WTC11 (cell line): ENCODE results near the gene SERPINA4. TPM values are rescaled to one million over a fixed set of nuclear protein-coding genes. Genes with fewer than 3 reads are reported as not detected.

Experiments
- ATAC-seq: fragments of 200-7000 bp; cut with Tn5 transposase; 2 replicates; pipeline ENCODE4 v1.10.0; 2021; ENCODE audit warnings: mild to moderate bottlenecking, moderate library complexity
- CTCF ChIA-PET: fragments of 300-600 bp; sonication (Branson Sonifier 250); formaldehyde crosslinking; loops from one replicate; lab custom pipeline; 2021; ENCODE audit warnings: antibody characterized with exemption; lab: Charles Lee
- POLR2A ChIA-PET: fragments of 350-600 bp; sonication (Branson Sonifier 250); formaldehyde crosslinking; loops from one replicate; lab custom pipeline; 2021; ENCODE audit warnings: antibody characterized with exemption; lab: Charles Lee
- DNase-seq: peaks from one replicate; pipeline ENCODE4 v3.0.0; 2021; ENCODE audit warnings: low spot score
- H3K27ac Mint-ChIP-seq: 2 replicates; pipeline ENCODE4 v1.8.0; 2021; ENCODE audit warnings: mixed read lengths
- H3K27me3 Mint-ChIP-seq: 2 replicates; pipeline ENCODE4 v1.8.0; 2021; ENCODE audit warnings: low read depth, mild to moderate bottlenecking, moderate library complexity, mixed read lengths
- H3K36me3 Mint-ChIP-seq: 2 replicates; pipeline ENCODE4 v1.8.0; 2021; ENCODE audit warnings: mixed read lengths
- H3K4me1 Mint-ChIP-seq: 2 replicates; pipeline ENCODE4 v1.8.0; 2022; ENCODE audit warnings: mixed read lengths
- H3K4me3 Mint-ChIP-seq: 2 replicates; pipeline ENCODE4 v1.8.0; 2021; ENCODE audit warnings: mild to moderate bottlenecking, moderate library complexity, mixed read lengths
- H3K9me3 Mint-ChIP-seq: 2 replicates; pipeline ENCODE4 v1.8.0; 2021; ENCODE audit warnings: mixed read lengths
- GRHL2 ChIP-seq: fragments of 250-450 bp; sonication (Bioruptor Pico); IDR thresholded peaks from 2 replicates; pipeline ENCODE4 v1.8.0; 2022; ENCODE audit warnings: mild to moderate bottlenecking, moderate library complexity; ENCODE audit not compliant: insufficient replicate concordance, severe bottlenecking
- GTF2I ChIP-seq: fragments of 250-450 bp; sonication (Bioruptor Pico); conservative IDR thresholded peaks from 2 replicates; pipeline ENCODE4 v1.4.0; 2021; ENCODE audit warnings: mild to moderate bottlenecking
- JAZF1 ChIP-seq: fragments of 250-450 bp; sonication (Bioruptor Pico); IDR thresholded peaks from 2 replicates; pipeline ENCODE4 v1.9.0; 2021; ENCODE audit warnings: moderate library complexity, mild to moderate bottlenecking, inconsistent platforms
- JUN ChIP-seq: sonication (generic); formaldehyde crosslinking; IDR thresholded peaks from 2 replicates; pipeline ENCODE4 v1.8.0; 2023; ENCODE audit warnings: mild to moderate bottlenecking, missing genetic modification reagents
- NFYB ChIP-seq: sonication (generic); formaldehyde crosslinking; conservative IDR thresholded peaks from 2 replicates; pipeline ENCODE4 v1.8.0; 2022; ENCODE audit warnings: low read depth, missing genetic modification reagents
- SMAD4 ChIP-seq: sonication (generic); formaldehyde crosslinking; IDR thresholded peaks from 2 replicates; pipeline ENCODE4 v1.8.0; 2022; ENCODE audit warnings: mild to moderate bottlenecking, missing genetic modification reagents
- TCF7 ChIP-seq: sonication (generic); formaldehyde crosslinking; IDR thresholded peaks from 2 replicates; pipeline ENCODE4 v1.8.0; 2022; ENCODE audit warnings: mild to moderate bottlenecking, low read depth, missing genetic modification reagents, moderate library complexity
- TP53 ChIP-seq: sonication (generic); formaldehyde crosslinking; IDR thresholded peaks from 2 replicates; pipeline ENCODE4 v1.8.1; 2023; ENCODE audit warnings: mild to moderate bottlenecking, missing genetic modification reagents
- ZNF219 ChIP-seq: sonication (generic); formaldehyde crosslinking; IDR thresholded peaks from 2 replicates; pipeline ENCODE4 v1.8.0; 2023; ENCODE audit warnings: missing genetic modification reagents, mild to moderate bottlenecking, borderline replicate concordance
- ZNF232 ChIP-seq: sonication (generic); formaldehyde crosslinking; IDR thresholded peaks from 2 replicates; pipeline ENCODE4 v1.8.0; 2022; ENCODE audit warnings: mild to moderate bottlenecking, missing genetic modification reagents
- ZNF423 ChIP-seq: fragments of 250-450 bp; sonication (Bioruptor Pico); IDR thresholded peaks from 2 replicates; pipeline ENCODE4 v2.1.2; 2022; ENCODE audit warnings: mild to moderate bottlenecking, moderate library complexity
- total RNA-seq: library from RNA; stranded (reverse); gene quantifications from 3 replicates; pipeline ENCODE4 v1.2.3, GENCODE V29; 2021
- TF ChIP-seq, protein P1 (sequence below): sonication (generic); formaldehyde crosslinking; IDR thresholded peaks from 2 replicates; pipeline ENCODE4 v1.8.0; 2023; ENCODE audit warnings: missing genetic modification reagents, mild to moderate bottlenecking, borderline replicate concordance
- TF ChIP-seq, protein P2 (sequence below): sonication (generic); formaldehyde crosslinking; IDR thresholded peaks from 2 replicates; pipeline ENCODE4 v1.8.0; 2023; ENCODE audit warnings: missing genetic modification reagents
- TF ChIP-seq, protein P3 (sequence below): fragments of 250-450 bp; sonication (Bioruptor Pico); conservative IDR thresholded peaks from 2 replicates; pipeline ENCODE4 v1.9.0; 2021; ENCODE audit warnings: mild to moderate bottlenecking

Gene SERPINA4
- total RNA-seq, 1 experiment from 2014 or later = not detected

DNA sequence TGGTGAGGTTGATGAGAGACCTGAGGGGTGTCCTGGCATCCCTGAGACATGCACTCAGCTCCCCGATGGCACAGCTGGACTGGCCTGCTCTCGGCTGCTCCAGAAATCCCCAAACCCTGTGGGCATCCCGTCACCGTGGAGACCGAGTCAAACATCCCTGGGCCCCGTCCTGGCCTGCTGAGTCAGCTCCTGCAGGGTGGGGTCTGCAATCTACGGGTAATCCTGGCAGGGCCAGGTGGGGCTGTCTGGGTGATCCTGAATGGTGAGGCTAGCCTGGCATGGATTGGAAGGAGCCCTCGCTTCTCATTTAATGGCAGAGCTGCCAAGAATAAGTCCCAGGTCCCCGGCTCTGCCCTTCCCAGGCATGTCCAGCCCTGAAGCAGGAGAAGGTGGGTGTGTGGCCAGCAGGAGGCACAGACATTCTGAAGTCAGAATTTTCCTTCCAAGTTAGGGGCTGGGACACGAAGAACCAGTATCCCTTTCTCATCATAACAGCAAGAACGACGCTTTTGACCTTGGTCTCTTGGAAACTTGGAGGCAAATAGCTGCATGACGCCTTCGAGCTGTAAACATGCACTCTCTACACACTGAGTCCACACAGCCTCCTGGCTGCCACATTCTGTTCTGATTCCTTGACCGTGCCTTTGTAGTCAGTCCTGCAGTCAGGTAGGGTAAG, 17.7 kb upstream of the SERPINA4 start:
- Mint-ChIP-seq H3K4me3 (no peak overlapping the region), H3K36me3 (no peaks in the 10 kb centered on the region), H3K9me3 (no peaks in the 10 kb centered on the region), H3K27ac (no peak overlapping the region), H3K27me3 (no peaks in the 10 kb centered on the region; the same call in 1 of the 2 replicates), H3K4me1 (peaks cover 33% of the 10 kb centered on the region)
- CTCF ChIA-PET = interaction anchor here (0.8 to 4.6 kb wide), 3 partner anchors 57 to 120 kb away, joined by 3 to 38 read pairs (median 4); no protein-coding TSS in a partner anchor
- TF ChIP-seq ZNF232 (CRISPR knock-in tag) (no peak), ZNF423 (CRISPR knock-in tag) (no peak)
- TF ChIP-seq, protein P1, sequence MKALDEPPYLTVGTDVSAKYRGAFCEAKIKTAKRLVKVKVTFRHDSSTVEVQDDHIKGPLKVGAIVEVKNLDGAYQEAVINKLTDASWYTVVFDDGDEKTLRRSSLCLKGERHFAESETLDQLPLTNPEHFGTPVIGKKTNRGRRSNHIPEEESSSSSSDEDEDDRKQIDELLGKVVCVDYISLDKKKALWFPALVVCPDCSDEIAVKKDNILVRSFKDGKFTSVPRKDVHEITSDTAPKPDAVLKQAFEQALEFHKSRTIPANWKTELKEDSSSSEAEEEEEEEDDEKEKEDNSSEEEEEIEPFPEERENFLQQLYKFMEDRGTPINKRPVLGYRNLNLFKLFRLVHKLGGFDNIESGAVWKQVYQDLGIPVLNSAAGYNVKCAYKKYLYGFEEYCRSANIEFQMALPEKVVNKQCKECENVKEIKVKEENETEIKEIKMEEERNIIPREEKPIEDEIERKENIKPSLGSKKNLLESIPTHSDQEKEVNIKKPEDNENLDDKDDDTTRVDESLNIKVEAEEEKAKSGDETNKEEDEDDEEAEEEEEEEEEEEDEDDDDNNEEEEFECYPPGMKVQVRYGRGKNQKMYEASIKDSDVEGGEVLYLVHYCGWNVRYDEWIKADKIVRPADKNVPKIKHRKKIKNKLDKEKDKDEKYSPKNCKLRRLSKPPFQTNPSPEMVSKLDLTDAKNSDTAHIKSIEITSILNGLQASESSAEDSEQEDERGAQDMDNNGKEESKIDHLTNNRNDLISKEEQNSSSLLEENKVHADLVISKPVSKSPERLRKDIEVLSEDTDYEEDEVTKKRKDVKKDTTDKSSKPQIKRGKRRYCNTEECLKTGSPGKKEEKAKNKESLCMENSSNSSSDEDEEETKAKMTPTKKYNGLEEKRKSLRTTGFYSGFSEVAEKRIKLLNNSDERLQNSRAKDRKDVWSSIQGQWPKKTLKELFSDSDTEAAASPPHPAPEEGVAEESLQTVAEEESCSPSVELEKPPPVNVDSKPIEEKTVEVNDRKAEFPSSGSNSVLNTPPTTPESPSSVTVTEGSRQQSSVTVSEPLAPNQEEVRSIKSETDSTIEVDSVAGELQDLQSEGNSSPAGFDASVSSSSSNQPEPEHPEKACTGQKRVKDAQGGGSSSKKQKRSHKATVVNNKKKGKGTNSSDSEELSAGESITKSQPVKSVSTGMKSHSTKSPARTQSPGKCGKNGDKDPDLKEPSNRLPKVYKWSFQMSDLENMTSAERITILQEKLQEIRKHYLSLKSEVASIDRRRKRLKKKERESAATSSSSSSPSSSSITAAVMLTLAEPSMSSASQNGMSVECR = no peak
- POLR2A ChIA-PET = no interaction called here
- no peak; the same call in none of the 2 replicates for ATAC-seq
- no peak for DNase-seq

DNA sequence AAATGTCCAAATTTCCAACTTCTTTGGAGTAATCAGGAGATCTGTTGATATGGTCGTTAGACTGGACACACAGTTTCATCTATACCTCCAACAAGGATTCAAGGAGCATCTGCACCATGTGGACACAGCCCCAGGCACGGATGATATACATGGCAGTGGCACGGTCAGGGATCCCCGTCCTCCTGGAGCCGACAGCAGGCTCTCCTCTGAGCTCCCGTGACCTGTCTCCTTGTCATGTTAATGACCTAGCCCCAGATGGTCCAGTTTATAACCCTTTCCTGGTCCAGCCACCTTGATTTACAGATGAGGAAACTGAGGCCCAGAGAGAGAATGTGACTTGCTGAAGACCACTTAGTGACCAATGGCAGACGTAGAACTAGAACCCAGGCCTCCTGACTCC, 16.5 kb upstream of the SERPINA4 start:
- no peaks in the 10 kb centered on the region; the same call in 1 of the 2 replicates for H3K27me3 Mint-ChIP-seq
- ATAC-seq (peak; percentile 12), DNase-seq (no peak)
- H3K9me3 Mint-ChIP-seq = no peaks in the 10 kb centered on the region
- H3K4me1 Mint-ChIP-seq = peaks cover 38% of the 10 kb centered on the region
- ChIA-PET POLR2A (no interaction called here), CTCF (interaction anchor here (0.7 to 4.6 kb wide), 6 partner anchors 12 to 189 kb away, joined by 3 to 38 read pairs (median 4); partner anchors contain the start of gene SERPINA9)
- H3K27ac Mint-ChIP-seq = no peak overlapping the region
- TF ChIP-seq TP53 (CRISPR knock-in tag) = no peak
- no peak for TF ChIP-seq JAZF1 (CRISPR knock-in tag)
- no peak for TF ChIP-seq NFYB (CRISPR knock-in tag)
- TF ChIP-seq GTF2I (CRISPR knock-in tag) = no peak
- TF ChIP-seq SMAD4 (CRISPR knock-in tag) = no peak
- TF ChIP-seq, protein P2, sequence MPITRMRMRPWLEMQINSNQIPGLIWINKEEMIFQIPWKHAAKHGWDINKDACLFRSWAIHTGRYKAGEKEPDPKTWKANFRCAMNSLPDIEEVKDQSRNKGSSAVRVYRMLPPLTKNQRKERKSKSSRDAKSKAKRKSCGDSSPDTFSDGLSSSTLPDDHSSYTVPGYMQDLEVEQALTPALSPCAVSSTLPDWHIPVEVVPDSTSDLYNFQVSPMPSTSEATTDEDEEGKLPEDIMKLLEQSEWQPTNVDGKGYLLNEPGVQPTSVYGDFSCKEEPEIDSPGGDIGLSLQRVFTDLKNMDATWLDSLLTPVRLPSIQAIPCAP (CRISPR knock-in tag) = no peak
- TF ChIP-seq TCF7 = no peak
- TF ChIP-seq, protein P3, sequence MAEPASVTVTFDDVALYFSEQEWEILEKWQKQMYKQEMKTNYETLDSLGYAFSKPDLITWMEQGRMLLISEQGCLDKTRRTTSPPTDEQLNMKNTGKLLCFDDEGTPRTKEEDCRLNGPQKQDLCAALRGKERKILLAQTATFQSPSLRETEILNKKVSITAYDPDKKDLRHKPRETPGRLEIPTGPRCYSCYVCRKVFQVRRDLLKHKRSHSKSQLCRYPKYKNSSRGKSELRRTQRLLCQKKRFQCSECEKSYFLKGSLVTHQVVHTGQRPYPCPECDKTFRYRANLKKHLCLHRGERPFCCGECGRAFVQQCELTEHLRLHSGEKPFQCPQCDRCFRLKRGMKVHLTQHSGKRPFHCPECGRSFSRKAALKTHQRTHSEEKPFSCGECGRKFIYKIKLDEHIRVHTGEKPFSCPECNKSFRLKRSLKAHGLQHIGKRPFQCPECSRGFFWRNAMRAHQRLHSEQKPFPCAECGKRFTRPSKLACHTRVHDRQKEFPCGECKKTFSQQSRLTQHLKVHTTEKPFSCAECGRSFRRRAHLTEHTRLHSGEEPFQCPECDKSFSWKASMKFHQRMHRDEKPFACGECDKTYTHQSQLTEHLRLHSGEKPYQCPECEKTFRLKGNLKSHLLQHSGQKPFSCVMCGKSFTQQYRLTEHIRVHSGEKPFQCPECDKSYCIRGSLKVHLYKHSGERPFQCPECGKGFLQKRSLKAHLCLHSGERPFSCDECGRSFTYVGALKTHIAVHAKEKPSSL = no peak
- no peak for TF ChIP-seq JUN
- no peak for TF ChIP-seq GRHL2 (CRISPR knock-in tag)
- TF ChIP-seq ZNF219 (CRISPR knock-in tag) = no peak
- no peak overlapping the region for H3K4me3 Mint-ChIP-seq
- H3K36me3 Mint-ChIP-seq = no peaks in the 10 kb centered on the region
